GM12878 (cell line): ENCODE data around the gene INTS13. TPM values are rescaled to one million over a fixed set of nuclear protein-coding genes. Genes with fewer than 3 reads are reported as not detected.

Source experiments
- ATAC-seq: fragments of 200-7000 bp; cut with Tn5 transposase; 3 replicates; pipeline ENCODE4 v1.9.1; 2020; ENCODE audit warnings: mild to moderate bottlenecking, moderate library complexity
- BruUV-seq: library from RNA; stranded (reverse); fragments of 400-500 nt; replicated peaks from 2 replicates; lab custom pipeline; 2021; lab: Mats Ljungman, UMichigan
- CTCF ChIA-PET: fragments of 300-600 bp; sonication (Branson Sonifier 250); formaldehyde crosslinking; extraction: SDS; loops from one replicate; lab custom pipeline; 2021; ENCODE audit warnings: inconsistent platforms; lab: Yijun Ruan, JAX
- POLR2A ChIA-PET: fragments of 350-600 bp; formaldehyde crosslinking; extraction: SDS; loops from one replicate; lab custom pipeline; 2021; ENCODE audit warnings: inconsistent platforms; lab: Charles Lee
- RAD21 ChIA-PET: fragments of 300-600 bp; sonication (Branson Sonifier 250); formaldehyde crosslinking; loops from one replicate; lab custom pipeline; 2023; ENCODE audit warnings: antibody characterized with exemption; ENCODE audit not compliant: unreplicated experiment; lab: Charles Lee
- SMC1A ChIA-PET: fragments of 300-600 bp; sonication (Branson Sonifier 250); formaldehyde crosslinking; loops from one replicate; lab custom pipeline; 2023; ENCODE audit not compliant: unreplicated experiment, uncharacterized antibody; lab: Charles Lee
- DNase-seq: peaks from one replicate; pipeline ENCODE4 v3.0.0-alpha.2; 2011; ENCODE audit warnings: low read depth, low spot score
- FAIRE-seq: peaks from 3 replicates; lab custom pipeline; 2011; peaks lifted over from hg19 to GRCh38; lab: Jason Lieb, UNC
- H2AFZ ChIP-seq: 2 replicates; pipeline ENCODE4 v1.6.0; 2011; ENCODE audit warnings: low read depth, low read length, control low read depth; ENCODE audit not compliant: control insufficient read depth
- H3K27ac ChIP-seq: 2 replicates; pipeline ENCODE4 v1.5.1; 2011; ENCODE audit warnings: control low read depth; ENCODE audit not compliant: control insufficient read depth, insufficient read depth
- H3K27me3 ChIP-seq, 2 experiments: replicated peaks in 1 of 2; 2 replicates each; pipeline versions ENCODE4 v1.6.0 to v1.6.1; 2011; ENCODE audit warnings: low read length in 1 of 2; ENCODE audit not compliant: control insufficient read depth in 2 of 2, insufficient read depth in 2 of 2
- H3K36me3 ChIP-seq, 2 experiments: 2 replicates each; pipeline ENCODE4 v1.5.1; 2011; ENCODE audit warnings: low read length in 1 of 2; ENCODE audit not compliant: control insufficient read depth in 2 of 2, insufficient read depth in 2 of 2
- H3K4me1 ChIP-seq: 2 replicates; pipeline ENCODE4 v1.6.1; 2011; ENCODE audit warnings: mild to moderate bottlenecking, low read length, moderate library complexity, mixed read lengths; ENCODE audit not compliant: control insufficient read depth, insufficient read depth
- H3K4me2 ChIP-seq: 2 replicates; pipeline ENCODE4 v1.6.0; 2011; ENCODE audit warnings: control low read depth; ENCODE audit not compliant: control insufficient read depth, insufficient read depth
- H3K4me3 ChIP-seq: fragments of 200-600 bp; sonication (generic); 2 replicates; pipeline ENCODE4 v1.5.1; 2016
- H3K79me2 ChIP-seq: 2 replicates; pipeline ENCODE4 v1.6.0; 2011; ENCODE audit warnings: low read length; ENCODE audit not compliant: control insufficient read depth, insufficient read depth
- H3K9ac ChIP-seq: 2 replicates; pipeline ENCODE4 v1.8.0; 2011; ENCODE audit warnings: low read length, control low read depth, mixed read lengths; ENCODE audit not compliant: control insufficient read depth, insufficient read depth
- H3K9me3 ChIP-seq: replicated peaks from 3 replicates; pipeline ENCODE4 v1.5.1; 2011; ENCODE audit warnings: mild to moderate bottlenecking, low read length; ENCODE audit not compliant: control insufficient read depth, insufficient read depth
- H4K20me1 ChIP-seq: 2 replicates; pipeline ENCODE4 v1.6.0; 2011; ENCODE audit not compliant: control insufficient read depth, insufficient read depth
- CBX3 ChIP-seq: fragments of 200-600 bp; sonication (generic); IDR thresholded peaks from 2 replicates; pipeline ENCODE4 v1.6.1; 2016; ENCODE audit warnings: low read depth, borderline replicate concordance
- DPF2 ChIP-seq: fragments of 450-650 bp; IDR thresholded peaks from 2 replicates; pipeline ENCODE4 v1.6.1; 2017; ENCODE audit warnings: mild to moderate bottlenecking
- EED ChIP-seq: sonication (generic); IDR thresholded peaks from 2 replicates; pipeline ENCODE4 v1.6.1; 2016; ENCODE audit warnings: antibody characterized with exemption, low read depth
- ESRRA ChIP-seq: IDR thresholded peaks from 2 replicates; pipeline ENCODE4 v1.6.1; 2012; ENCODE audit warnings: mild to moderate bottlenecking, low read length, improper control_type of control experiment
- JUNB ChIP-seq: IDR thresholded peaks from 2 replicates; pipeline ENCODE4 v1.6.1; 2016; ENCODE audit warnings: antibody characterized with exemption, mild to moderate bottlenecking
- KDM1A ChIP-seq: fragments of 200-600 bp; sonication (generic); IDR thresholded peaks from 2 replicates; pipeline ENCODE4 v1.6.1; 2016; ENCODE audit warnings: borderline replicate concordance
- MLLT1 ChIP-seq: fragments of 450-650 bp; IDR thresholded peaks from 2 replicates; pipeline ENCODE4 v1.6.1; 2016; ENCODE audit warnings: mild to moderate bottlenecking
- PAX8 ChIP-seq: fragments of 450-650 bp; IDR thresholded peaks from 2 replicates; pipeline ENCODE4 v1.6.1; 2017; ENCODE audit warnings: mild to moderate bottlenecking, moderate library complexity
- SIX5 ChIP-seq: IDR thresholded peaks from 2 replicates; pipeline ENCODE4 v1.6.1; 2011; ENCODE audit warnings: mild to moderate bottlenecking, low read depth, low read length, moderate library complexity; ENCODE audit not compliant: severe bottlenecking
- SMAD5 ChIP-seq: IDR thresholded peaks from 2 replicates; pipeline ENCODE4 v1.6.1; 2016; ENCODE audit warnings: antibody characterized with exemption, low read depth
- SREBF1 ChIP-seq: IDR thresholded peaks from 2 replicates; pipeline ENCODE4 v1.6.1; 2012; ENCODE audit warnings: mild to moderate bottlenecking, low read length
- SUPT20H ChIP-seq: IDR thresholded peaks from 2 replicates; pipeline ENCODE4 v1.6.1; 2011; ENCODE audit warnings: low read depth, mild to moderate bottlenecking, low read length, moderate library complexity, borderline replicate concordance; ENCODE audit not compliant: control insufficient read depth
- TCF3 ChIP-seq: IDR thresholded peaks from 2 replicates; pipeline ENCODE4 v1.6.1; 2012; ENCODE audit warnings: low read depth, mild to moderate bottlenecking, low read length, borderline replicate concordance; ENCODE audit not compliant: insufficient read depth
- WGBS: methylation state at CpG from one replicate; pipeline ENCODE4 v1.1.6; 2016; ENCODE audit warnings: low lambda C conversion rate; ENCODE audit not compliant: insufficient replicate concordance, insufficient coverage; ENCODE audit errors: missing lambda C conversion rate; 5-methylcytosine and 5-hydroxymethylcytosine counted together
- in situ Hi-C: fragments of 300-500 bp; cut with MboI; formaldehyde crosslinking; loops from 9 replicates; pipeline ENCODE4 v1.14.3; 2018; ENCODE audit warnings: mixed read lengths
- intact Hi-C: fragments of 100-400 bp; cut with micrococcal nuclease; formaldehyde crosslinking; loops from one replicate; pipeline ENCODE4 v1.14.2; 2022; ENCODE audit not compliant: unreplicated experiment
- polyA plus RNA-seq, 11 experiments: library from polyadenylated mRNA; depleted of rRNA in 4 of 11; unstranded in 6 of 11; stranded (reverse) in 5 of 11; fragments of >200 nt; fragmentation: Nextera tagmentation in 4 of 11; fragmentation: Illumina TruSeq in 1 of 11; extraction: Ambion mirVana in 4 of 11; extraction: Trizol in 1 of 11; gene quantifications; 1 replicate in 1 of 11; 2 replicates in 10 of 11; pipeline versions ENCODE4 v1.2.1 to v1.2.3, GENCODE V29; 2011 to 2016; ENCODE audit warnings: inconsistent platforms in 2 of 11, missing spikeins in 2 of 11, low read depth in 1 of 11
- total RNA-seq, 4 experiments: library from RNA; depleted of rRNA in 3 of 4; stranded (reverse); fragments of >200 nt in 3 of 4; fragmentation: Illumina TruSeq in 1 of 4; extraction: Trizol in 1 of 4; gene quantifications; 2 replicates each; pipeline versions ENCODE4 v1.2.1 to v1.2.3, GENCODE V29; 2013 to 2021
- TF ChIP-seq, protein P1 (sequence below): IDR thresholded peaks from 2 replicates; pipeline ENCODE4 v1.6.1; 2011; ENCODE audit warnings: borderline replicate concordance, low read depth, mild to moderate bottlenecking, moderate library complexity, mixed read lengths, low read length; ENCODE audit not compliant: insufficient read depth; ENCODE audit errors: extremely low read length

INTS13 gene
- total and polyA plus RNA-seq, 10 of the 15 experiments (the other 5 are each of a cell fraction or from before 2014, with no cell fraction given), result 33.4 to 72.0 (median 59.9) TPM

- no peak for FAIRE-seq
- no peak overlapping the region for H2AFZ ChIP-seq
- no peak for TF ChIP-seq SUPT20H
- no peak for TF ChIP-seq PAX8
- SMC1A ChIA-PET, result interaction anchor here (0.6 to 3.3 kb wide), 2 partner anchors 11 to 114 kb away, joined by 3 to 11 read pairs; no protein-coding TSS in a partner anchor
- no peak for ATAC-seq
- no peak overlapping the region for H3K9ac ChIP-seq
- no peak overlapping the region for H3K4me2 ChIP-seq
- no peaks in the 10 kb centered on the region for H3K4me1 ChIP-seq
- no peak for DNase-seq
- no TSS peak for BruUV-seq
- CTCF ChIA-PET, result interaction anchor here (2.0 to 4.6 kb wide), 2 partner anchors 9 to 11 kb away, joined by 7 to 27 read pairs; no protein-coding TSS in a partner anchor
- H3K79me2 ChIP-seq, result no peaks in the 10 kb centered on the region
- in situ Hi-C loops (no loop called here), intact Hi-C loops (no loop called here)
- H3K36me3 ChIP-seq, result peaks cover 2 to 9% of the 10 kb centered on the region in 2 experiments; a peak in 2 of 4 replicates
- no peaks in the 10 kb centered on the region for H3K27me3 ChIP-seq
- RAD21 ChIA-PET, result interaction anchor here (1.2 kb wide), 1 partner anchor 114 kb away, joined by 3 read pairs; no protein-coding TSS in a partner anchor
- H3K4me3 ChIP-seq, result no peak overlapping the region
- no peaks in the 10 kb centered on the region for H4K20me1 ChIP-seq
- no peaks in the 10 kb centered on the region for H3K9me3 ChIP-seq
- WGBS, result 100% methylated on average over 2 of the region's 2 CpGs
- no peak overlapping the region for H3K27ac ChIP-seq
- POLR2A ChIA-PET, result interaction anchor here (0.9 kb wide), 1 partner anchor 11 kb away, joined by 4 read pairs; no protein-coding TSS in a partner anchor
Observed at GRCh38 chr12:26896913-26897312, 40.9 kb downstream of the INTS13 start.

DNA sequence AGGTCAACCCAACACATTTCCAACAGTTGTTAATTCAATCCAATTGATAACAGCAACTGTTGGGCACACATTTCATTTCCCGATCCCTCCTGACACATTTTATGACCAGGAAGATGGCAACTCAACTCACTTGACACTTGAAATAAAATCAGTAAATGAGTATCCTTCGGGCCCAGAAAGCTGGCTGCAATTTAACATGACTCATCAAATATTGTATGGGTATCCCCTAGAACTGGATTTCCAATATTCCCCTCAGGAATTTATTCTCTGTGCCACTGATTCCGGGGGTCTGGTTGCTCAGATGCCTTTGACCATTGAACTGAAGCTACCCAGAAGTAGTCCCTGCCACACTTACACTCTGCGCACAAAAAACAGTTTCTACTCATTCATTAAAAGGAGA lies 42.1 kb downstream of the INTS13 start:
- no peak overlapping the region for H3K4me2 ChIP-seq
- ChIA-PET POLR2A (no interaction called here), RAD21 (no interaction called here), CTCF (interaction anchor here (4.6 kb wide), 1 partner anchor 10 kb away, joined by 27 read pairs; no protein-coding TSS in a partner anchor), SMC1A (interaction anchor here (3.3 kb wide), 1 partner anchor 10 kb away, joined by 11 read pairs; no protein-coding TSS in a partner anchor)
- H3K4me3 ChIP-seq, result no peak overlapping the region
- H3K27ac ChIP-seq, result no peak overlapping the region
- H3K36me3 ChIP-seq, result peaks cover 2 to 6% of the 10 kb centered on the region in 2 experiments; a peak in 2 of 4 replicates
- no peaks in the 10 kb centered on the region for H3K79me2 ChIP-seq
- H3K27me3 ChIP-seq, result no peaks in the 10 kb centered on the region
- WGBS, result 97% methylated on average over 4 of the region's 4 CpGs
- DNase-seq (no peak), FAIRE-seq (no peak), ATAC-seq (no peak)
- BruUV-seq, result no TSS peak
- H4K20me1 ChIP-seq, result no peaks in the 10 kb centered on the region
- intact Hi-C loops (no loop called here), in situ Hi-C loops (no loop called here)
- H3K4me1 ChIP-seq, result no peaks in the 10 kb centered on the region
- no peak overlapping the region for H2AFZ ChIP-seq
- H3K9me3 ChIP-seq, result no peaks in the 10 kb centered on the region
- no peak overlapping the region for H3K9ac ChIP-seq
- TF ChIP-seq, protein P1, sequence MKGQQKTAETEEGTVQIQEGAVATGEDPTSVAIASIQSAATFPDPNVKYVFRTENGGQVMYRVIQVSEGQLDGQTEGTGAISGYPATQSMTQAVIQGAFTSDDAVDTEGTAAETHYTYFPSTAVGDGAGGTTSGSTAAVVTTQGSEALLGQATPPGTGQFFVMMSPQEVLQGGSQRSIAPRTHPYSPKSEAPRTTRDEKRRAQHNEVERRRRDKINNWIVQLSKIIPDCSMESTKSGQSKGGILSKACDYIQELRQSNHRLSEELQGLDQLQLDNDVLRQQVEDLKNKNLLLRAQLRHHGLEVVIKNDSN, result no peak
- no peak for TF ChIP-seq SIX5
- TF ChIP-seq TCF3, result no peak
- no peak for TF ChIP-seq ESRRA
- TF ChIP-seq MLLT1, result no peak
- TF ChIP-seq CBX3, result no peak
- no peak for TF ChIP-seq DPF2
- TF ChIP-seq SREBF1, result no peak
- no peak for TF ChIP-seq KDM1A
- TF ChIP-seq JUNB, result no peak
- TF ChIP-seq SMAD5, result no peak
- TF ChIP-seq EED, result no peak
